A549 treated with Mapracorat at 1 μM for 4 hours (cell line): ENCODE measurements around the gene RHOXF1. TPM values are rescaled to one million over a fixed set of nuclear protein-coding genes. Genes with fewer than 3 reads are reported as not detected.

Experiments
- total RNA-seq: library from RNA; stranded (reverse); fragments of 200-300 nt; extraction: Qiagen RNA extraction; gene quantifications from 5 replicates; pipeline ENCODE4 v1.2.3, GENCODE V29; 2022

RHOXF1 gene
- not detected in 5 replicates for total RNA-seq

GRCh38 chrX:120115438-120115963, at the start of gene RHOXF1:
TSS of gene RHOXF1 (minus strand) at chrX:120115913. CDS start at chrX:120115862, 51 bp downstream.

GRCh38 chrX:120158313-120158712, 42.6 kb upstream of the RHOXF1 start, which contains the start of gene RHOXF2:
TSS of gene RHOXF2 (plus strand) at chrX:120158613. CDS start at chrX:120158751, 138 bp downstream.

GRCh38 chrX:120077590-120077989, 38.1 kb downstream of the RHOXF1 start, which contains the start of gene RHOXF2B:
TSS of gene RHOXF2B (minus strand) at chrX:120077690. CDS start at chrX:120077552, 138 bp downstream.

Other genes with a start within 250 kb of the RHOXF1 start
- 27.9 to 31.5 TPM (median 30.4 TPM) in 5 replicates for gene RNF113A, start 244.2 kb downstream of the RHOXF1 start, total RNA-seq
- 230 to 315 TPM (median 247 TPM) in 5 replicates for gene NDUFA1, start 244.1 kb downstream of the RHOXF1 start, total RNA-seq
- gene AKAP14, start 220.0 kb downstream of the RHOXF1 start, total RNA-seq: not detected in 5 replicates
- 6.9 to 7.8 TPM (median 7.1 TPM) in 5 replicates for gene NKAP, start 172.2 kb downstream of the RHOXF1 start, total RNA-seq
- not detected in 5 replicates for gene RHOXF2B, start 38.2 kb downstream of the RHOXF1 start, total RNA-seq
- not detected in 5 replicates for gene RHOXF2, start 42.7 kb upstream of the RHOXF1 start, total RNA-seq
- 8.1 to 12.4 TPM (median 10.9 TPM) in 5 replicates for gene ZBTB33, start 134.9 kb upstream of the RHOXF1 start, total RNA-seq
- 0.15 to 0.39 TPM (median 0.28 TPM) in 5 replicates for gene TMEM255A, start 195.5 kb upstream of the RHOXF1 start, total RNA-seq
- 0.04 TPM in 2 of 5 replicates, not detected in the others for gene ATP1B4, start 246.2 kb upstream of the RHOXF1 start, total RNA-seq